Cerebellar cortex (tissue), 1 donor: ENCODE data around the gene PAIP2.
"Not testable (repeated sequence)": the region's sequence is repeated elsewhere in the genome, so short reads cannot be mapped to it uniquely, and the experiment has no call there.

Experiments
- DNase-seq: peaks from one replicate; pipeline ENCODE4 v3.0.0-alpha.2; 2015; ENCODE audit warnings: low spot score

Gene PAIP2

DNA sequence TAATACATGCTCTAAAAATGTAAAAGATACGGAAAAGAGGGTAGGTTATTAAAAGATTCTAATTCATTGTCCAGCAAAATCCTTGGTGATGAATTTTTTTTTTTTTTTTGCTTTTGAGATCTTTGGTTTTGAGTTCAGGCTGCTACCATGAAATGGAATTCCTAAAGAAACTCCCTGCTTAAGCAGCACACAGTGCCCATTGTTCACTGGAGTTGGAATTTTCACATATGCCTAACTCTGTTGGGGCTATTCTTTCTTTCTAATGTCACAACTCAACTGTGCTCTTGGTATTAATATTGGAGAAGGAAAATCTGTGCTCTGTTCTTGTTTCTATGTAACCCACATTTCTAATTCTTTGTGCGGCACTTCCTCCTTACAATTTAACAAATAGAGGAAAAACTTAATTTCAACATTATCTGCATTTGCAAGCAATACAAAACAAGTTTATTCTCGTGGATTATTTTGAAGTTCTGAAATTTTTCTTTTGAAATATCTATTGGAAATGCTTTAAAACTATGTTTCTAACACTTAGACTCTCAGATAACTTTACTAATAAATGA is 26.5 kb upstream of the PAIP2 start:
- no peak for DNase-seq

DNA sequence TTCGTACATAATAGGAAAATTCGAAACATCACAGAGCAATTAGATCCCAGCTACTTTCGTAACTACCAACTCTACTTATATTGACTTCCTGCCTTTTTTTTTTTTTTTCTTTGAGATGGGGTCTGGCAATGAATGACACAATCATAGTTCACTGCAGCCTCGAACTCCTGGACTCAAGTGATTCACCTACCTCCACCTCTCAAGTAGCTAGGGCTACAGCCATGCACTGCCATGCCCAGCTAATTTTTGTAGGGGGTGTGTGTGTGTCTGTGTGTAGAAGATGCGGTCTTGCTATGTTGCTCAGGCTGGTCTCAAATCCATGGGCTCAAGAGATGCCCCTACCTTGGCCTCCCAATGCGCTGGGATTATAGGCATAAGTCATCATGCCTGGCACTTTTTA is 5.8 kb upstream of the PAIP2 start:
- DNase-seq, result peak; percentile 32

DNA sequence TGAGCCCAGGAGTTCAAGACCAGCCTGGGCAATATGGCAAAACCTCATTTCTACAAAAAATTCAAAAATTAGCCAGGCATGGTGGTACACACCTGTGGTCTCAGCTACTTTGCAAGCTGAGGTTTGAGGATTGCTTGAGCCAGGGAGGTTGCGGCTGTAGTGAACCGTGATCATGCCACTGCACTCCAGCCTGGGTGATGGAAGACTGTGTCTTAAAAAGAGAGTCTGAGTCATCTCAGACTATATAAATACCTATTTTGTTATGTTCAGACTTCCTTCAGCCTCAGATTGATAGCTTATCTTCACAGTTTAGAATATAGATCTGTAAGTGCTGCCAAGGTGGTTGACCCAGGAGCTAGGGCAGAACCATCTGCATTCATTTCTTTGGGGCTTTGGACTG is 1.6 kb upstream of the PAIP2 start:
- no peak for DNase-seq

DNA sequence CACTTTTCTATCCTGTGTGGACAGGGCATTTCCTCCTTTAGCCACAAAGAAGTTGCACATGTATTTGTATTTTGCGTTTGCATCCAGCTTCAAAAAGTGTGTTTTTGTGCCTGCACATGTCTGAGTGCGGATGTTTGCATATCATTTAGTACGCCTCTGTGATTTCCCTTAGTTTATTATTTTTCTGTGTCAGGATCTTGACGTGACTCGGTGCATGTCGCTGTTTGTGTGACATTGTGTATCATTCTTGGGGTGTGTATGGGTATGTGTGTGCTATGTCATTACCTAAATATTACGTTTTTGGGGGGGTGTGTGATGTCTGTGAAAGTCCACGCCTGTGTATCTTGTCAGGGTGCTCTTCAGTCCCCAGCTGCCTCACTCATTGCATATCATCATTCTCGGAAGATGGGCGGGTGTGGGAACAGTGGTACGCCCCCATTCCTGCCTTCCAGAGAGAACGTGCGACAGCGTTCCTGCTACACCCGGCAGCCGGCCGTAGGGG is 416 bp upstream of the PAIP2 start:
- no peak for DNase-seq

DNA sequence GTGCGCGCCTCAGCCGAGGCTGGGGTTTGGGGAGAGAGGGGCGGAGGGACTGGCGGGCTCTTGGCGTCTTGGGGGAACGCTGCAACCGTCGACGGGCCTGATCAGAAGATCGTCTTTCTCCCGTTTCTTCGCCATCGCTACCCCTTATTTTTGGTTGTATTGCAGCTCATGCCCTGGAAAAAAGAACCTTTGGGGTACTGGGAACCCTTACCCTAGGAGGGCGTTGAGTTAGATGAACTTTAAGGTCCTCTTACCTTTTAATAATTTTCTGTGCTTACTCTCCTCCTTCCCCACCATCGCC is 719 bp downstream of the PAIP2 start:
- DNase-seq, result no peak

DNA sequence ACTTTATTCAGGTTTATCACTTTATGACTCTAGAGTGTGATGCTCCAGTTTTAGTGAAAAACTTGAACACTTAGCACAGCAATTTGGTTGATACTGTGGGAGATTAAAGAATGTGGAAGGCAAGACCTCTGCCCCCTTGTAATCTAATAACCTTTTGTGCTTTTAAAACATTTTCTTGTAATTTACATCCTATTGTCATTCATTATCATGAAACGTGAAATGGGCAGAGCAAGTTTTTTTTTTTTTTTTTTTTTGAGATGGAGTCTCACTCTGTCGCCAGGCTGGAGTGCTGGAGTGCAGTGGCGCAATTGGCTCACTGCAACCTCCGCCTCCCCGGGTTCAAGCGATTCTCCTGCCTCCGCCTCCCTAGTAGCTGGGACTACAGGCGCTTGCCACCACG is 1.8 kb downstream of the PAIP2 start:
- no peak for DNase-seq

DNA sequence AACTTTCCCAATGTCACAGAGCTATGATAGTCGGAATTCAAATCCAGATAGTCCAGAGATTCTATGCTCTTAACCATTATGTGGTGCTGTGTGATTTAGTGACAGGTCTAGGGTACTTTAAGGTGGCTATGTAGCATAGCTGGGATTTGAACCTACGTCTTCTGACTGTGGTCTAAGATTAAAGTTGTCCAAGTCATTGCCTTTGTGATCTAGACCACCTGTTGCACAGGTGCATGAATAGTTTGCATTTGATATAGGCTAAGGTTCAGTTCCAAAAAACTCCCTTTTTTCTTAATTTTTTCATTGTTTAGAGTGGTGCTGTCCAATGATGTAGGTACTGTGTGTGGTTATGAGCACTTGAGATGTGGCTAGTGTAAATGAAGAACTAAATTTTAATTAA is 2.5 kb downstream of the PAIP2 start:
- DNase-seq, result no peak

DNA sequence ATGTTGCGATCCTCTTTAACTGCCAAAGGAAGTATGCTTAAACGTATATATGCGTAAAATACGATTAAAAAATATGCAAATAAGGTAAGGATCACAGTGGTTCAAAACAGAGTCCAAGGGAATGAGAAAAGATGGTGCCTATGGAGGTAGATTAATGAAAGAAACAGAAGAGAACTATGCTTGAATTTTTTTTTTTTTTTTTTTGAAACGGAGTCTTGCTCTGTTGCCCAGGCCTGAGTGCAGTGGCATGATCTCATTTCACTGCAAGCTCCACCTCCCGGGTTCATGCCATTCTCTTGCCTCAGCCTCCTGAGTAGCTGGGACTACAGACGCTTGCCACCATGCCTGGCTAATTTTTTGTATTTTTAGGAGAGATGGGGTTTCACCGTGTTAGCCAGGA is 3.8 kb downstream of the PAIP2 start:
- DNase-seq, result not testable (repeated sequence)

DNA sequence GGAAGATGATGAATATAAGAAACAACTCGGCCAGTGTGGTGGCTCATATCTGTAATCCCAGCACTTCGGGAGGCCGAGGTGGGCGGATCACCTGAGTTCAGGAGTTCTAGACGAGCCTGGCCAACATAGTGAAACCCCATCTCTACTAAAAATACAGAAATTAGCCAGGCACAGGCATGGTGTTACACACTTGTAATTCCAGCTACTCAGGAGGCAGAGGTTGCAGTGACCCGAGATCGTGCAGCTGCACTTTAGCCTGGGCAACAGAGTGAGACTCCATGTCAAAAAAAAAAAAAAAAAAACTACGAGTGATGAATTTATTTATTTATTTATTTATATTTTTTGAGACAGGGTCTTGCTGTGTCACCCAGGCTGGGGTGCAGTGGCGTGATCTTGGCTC is 6.2 kb downstream of the PAIP2 start:
- not testable (repeated sequence) for DNase-seq

DNA sequence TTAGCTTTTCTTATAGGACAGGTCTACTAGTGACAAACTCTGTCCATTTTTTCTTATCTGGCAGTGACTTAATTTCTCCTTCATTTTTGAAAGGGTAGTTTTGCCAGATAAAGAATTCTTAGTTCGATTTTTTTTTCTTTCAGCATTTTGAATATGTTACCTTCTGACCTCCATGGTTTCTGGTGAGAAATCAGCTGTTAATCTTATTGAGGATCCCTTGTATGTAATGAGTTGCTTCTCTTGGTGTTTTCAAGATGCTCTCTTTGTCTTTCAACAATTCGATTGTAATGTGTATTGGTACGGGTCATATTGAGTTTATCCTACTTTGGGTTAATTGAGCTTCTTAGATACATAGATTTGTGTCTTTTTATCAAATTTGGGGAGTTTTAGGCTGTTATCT is 12.5 kb downstream of the PAIP2 start:
- DNase-seq, result no peak

DNA sequence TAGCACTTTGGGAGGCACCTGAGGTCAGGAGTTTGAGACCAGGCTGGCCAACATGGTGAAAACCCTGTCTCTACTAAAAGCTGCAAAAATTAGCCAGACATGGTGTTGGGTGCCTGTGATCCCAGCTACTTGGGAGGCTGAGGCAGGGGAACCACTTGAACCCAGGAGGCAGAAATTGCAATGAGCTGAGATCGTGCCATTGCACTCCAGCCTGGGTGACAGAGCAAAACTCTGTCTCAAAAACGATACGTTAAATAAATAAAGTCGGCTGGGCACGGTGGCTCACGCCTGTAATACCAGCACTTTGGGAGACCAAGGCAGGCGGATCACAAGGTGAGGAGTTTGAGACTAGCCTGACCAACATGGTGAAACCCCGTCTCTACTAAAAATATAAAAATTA is 14.2 kb downstream of the PAIP2 start:
- not testable (repeated sequence) for DNase-seq

DNA sequence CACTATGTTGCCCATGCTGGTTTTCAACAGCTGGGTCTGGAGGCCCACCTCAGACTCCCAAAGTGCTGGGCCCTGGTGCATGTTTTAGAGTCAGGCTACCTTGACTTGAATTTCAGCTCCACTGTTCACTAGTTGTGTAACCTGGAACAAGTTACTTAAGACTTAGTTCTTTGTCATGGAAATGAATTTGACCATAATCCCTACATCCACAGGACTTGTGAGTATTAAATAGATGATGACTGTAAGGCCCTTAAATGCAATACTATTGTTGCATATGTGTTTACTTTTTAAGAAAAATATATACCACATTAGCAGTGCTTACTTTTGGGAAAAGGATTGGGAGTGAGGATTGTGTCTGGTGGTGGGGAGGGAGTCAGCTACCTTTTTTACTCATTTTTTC is 16.4 kb downstream of the PAIP2 start:
- no peak for DNase-seq

DNA sequence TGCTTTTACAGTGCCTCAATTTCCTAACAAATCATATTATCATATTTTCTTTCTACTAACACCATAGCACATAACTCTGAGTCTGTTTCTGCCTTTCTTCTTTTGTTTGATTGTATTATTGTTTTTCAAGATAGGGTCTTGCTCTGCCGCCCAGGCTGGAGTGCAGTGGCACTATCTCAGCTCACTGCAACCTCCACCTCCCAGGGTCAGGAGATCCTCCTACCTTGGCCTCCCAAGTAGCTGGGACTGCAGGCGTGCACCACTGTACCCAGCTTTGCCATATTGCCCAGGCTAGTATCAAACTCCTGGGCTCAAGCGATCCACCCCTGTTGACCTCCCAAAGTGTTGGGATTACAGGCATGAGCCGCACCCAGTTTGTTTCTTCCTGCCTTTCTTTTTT is 18.7 kb downstream of the PAIP2 start:
- DNase-seq, result no peak

DNA sequence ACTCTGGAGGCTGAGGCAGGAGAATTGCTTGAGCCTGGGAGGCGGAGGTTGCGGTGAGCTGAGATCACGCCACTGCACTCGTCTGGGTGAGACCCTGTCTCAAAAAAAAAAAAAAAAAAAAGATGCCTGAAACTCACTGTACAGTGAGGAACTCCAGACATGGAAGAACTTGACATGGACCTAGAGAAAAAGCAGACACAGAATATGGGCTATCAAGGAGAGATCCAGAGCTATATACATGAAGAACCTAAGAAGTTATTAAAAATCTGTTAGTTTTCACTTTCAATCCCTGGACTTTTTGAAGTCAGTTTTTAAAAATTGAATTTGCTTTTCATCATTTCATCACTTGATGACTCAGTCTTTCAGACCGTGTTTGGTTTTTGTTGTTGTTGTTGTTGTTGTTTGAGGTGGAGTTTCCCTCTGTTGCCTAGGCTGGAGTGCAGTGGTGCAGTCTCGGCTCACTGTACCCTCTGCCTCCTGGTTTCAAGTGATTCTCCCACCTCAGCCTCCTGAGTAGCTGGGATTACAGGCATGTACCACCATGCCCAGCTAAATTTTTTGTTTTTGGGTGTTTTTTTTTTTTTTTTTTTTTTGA is 20.3 kb downstream of the PAIP2 start:
- no peak for DNase-seq

DNA sequence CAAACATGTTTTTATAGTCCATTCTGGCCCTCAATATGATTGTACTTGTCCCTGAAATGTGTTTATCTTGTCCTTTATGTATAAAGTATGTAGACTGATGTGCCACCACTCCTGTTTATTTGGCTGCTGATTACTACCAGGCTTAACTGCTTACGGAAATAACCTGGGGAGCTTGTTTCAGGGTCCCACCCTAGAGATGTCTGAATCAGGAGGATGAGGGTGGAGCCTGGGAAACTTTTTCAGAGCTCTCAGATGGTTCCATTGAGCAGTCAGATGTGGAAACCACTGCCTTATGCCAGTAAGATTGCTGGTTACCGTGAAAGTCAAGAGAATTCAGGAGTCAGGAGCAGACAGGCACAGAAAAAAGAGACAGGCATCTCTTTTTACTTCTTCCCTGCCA is 22.3 kb downstream of the PAIP2 start:
- DNase-seq, result no peak

DNA sequence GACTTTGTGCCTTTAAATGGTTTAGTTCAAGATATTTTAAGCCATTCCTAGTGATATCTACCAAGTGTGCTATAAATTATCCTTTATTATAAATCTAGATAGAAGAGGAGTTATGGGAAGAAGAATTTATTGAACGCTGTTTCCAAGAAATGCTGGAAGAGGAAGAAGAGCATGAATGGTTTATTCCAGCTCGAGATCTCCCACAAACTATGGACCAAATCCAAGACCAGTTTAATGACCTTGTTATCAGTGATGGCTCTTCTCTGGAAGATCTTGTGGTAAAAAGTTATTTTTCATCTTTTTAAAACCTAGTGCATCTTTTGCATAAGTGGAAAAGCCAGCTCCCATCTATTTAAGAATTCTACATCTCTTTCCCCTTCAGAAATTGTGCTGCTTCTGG is 22.8 kb downstream of the PAIP2 start:
- DNase-seq, result no peak

DNA sequence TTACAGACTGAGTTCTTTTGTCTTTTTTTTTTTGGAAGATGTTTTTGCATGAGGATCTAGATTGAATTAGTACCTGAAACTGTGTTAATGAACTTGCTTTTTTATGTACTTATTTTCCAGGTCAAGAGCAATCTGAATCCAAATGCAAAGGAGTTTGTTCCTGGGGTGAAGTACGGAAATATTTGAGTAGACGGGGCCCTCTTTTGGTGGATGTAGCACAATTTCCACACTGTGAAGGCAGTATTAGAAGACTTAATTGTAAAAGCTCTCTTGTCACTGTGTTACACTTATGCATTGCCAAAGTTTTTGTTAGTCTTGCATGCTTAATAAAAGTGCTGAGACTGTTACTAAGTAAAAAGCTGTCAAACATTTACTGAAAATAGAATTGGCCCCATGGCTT is 27.0 kb downstream of the PAIP2 start:
- DNase-seq, result peak; percentile 48

DNA sequence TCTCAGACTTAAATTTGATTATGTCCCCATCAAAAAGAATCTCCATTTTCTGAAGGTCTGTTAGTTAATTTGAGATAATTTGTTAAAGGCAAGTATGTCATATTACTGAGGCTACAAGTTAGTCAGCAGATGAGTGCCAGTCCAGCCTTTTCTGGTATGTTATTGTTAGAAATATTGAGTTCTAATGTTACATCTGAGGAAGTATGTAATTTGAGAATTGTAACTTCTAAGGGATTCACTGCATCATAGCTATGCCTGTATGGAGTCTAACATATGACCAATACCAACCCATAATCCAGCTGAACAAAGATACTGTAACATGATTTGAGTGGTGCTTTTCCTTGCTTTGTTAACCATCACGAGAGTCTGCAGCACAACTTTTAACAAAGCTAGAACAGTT is 27.5 kb downstream of the PAIP2 start:
- no peak for DNase-seq

DNA sequence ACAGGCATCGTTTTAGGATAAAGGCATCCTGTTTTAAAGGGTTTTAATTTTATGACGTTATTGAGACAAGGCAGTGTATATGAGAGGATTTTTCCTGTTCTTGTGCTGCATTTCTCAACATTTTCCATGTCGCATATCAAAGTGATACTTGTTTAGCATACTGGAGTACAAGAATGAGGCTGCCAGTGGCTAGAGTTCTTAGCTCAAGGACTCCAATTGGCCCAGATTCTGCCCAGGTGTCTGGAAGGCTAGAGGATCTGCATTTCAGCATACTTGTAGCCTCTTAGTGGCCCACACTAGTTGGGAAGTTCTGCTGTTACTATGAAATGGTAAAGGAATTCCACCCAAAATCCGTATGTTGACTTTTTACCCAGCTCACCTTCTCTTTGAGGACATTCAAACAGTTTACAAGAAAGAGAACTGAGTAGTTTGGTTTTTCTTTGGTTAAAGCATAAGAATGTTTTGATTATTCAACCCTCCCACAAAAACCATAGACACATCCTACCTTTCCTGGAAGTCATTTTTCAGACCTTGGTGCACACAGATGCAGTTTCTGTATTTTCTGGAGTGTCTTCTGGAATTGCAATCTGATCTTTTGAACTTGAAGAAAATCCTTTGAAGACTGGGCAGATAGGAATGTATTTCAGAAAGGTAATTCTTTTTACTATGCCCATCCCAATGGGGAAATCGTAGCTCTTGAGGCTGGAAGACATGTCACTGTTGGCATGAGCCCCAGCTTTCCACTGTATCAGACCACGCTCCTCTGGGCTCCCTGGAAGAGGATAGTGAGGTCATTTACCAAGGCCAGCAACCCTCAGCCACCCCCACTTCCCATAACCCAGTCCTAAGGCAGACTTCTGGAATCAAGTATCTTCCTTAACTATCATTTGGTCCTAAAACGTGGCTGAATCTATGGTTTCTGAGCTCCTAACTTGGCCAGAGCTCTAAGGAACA is 30.1 kb downstream of the PAIP2 start:
- DNase-seq, result no peak

DNA sequence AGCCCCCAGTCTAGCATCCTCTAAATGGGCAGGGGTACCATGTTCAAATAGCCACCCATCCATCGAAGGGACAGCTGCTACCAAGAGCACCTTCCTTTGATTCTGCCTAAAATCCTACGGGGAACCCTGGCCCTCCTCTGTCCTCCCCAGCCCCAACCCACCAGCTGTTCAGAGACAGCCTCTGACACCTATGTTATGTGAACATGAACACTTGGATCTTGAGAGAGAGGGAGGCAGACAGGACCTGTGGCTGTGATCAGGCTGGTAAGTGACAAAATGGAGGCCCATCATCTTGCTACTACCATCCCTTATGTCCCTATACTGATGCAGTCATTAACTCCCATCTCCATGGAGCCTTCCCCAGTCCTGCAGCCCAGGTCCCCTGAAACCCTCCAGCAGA is 33.3 kb downstream of the PAIP2 start:
- DNase-seq, result no peak

DNA sequence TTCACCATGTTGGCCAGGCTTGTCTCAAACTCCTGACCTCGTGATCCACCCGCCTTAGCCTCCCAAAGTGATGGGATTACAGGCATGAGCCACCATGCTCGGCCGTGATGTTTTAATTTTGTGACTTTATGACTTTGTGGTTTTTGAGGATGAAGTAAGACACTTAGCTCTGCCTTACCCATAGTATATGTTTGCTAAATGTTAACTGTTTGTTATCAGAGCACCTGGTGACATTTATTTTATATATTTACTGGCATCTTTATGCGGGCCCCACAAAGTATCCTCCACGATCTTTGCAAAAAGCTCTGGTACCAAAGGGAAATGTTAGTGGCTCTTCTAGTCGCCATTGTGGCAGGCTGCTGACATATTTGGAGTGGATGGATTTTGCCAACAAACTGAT is 34.7 kb downstream of the PAIP2 start:
- no peak for DNase-seq

DNA sequence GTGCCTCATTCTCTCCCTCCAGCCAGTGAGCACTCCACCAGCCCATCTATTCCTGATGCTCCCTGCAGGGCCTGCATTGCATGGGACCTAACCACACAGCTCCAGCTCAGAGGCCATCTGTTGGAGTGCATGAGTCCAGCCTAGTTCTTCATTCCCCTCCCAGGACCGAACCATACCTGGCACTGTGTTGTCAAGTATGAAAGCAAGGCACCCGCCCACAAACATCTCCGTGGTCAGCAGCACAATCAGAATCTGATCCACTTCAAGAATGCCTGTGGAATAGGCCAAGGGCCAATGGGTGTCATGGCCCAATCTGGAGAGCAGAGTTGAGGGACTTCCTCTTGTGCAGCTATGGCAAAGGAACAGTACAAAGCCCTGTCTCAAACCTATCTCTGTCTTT is 35.6 kb downstream of the PAIP2 start:
- no peak for DNase-seq

DNA sequence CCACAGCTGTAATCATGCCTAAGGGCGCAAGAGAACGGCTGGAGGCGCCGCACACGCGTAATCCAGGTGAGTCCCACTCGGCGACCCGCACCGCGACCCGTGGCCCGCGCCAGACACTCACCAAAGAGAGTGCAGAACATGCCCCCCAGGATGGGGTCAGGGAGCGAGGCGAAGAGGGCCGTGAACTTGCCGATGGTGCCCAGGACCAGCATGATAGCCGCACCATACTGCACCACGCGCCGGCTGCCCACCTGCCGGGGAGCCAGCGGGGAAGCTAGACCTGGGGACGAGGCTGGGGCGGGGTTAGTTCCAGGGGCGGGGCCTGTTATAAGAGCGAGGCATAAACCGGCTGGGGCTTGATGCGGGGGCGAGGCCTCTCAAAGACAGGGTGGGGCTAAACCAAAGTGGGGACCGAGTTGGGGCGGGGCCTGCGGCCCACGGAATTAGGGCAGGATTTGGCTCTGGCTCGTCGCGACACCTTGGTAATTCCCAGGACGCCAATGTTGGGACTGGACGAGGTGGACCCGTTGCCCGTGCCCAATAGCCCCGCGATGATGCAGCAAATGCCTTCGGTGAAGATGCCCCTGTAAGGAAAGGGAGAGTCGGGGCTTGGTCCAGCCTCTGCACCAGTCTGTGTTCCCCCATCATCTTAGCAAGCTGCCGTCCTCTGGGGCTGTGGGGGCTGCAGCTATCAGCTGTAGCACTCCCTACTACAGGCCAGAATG is 36.6 kb downstream of the PAIP2 start:
- DNase-seq, result no peak
